Measurements from ENCODE around the gene TERF2IP. TPM values are rescaled to one million over a fixed set of nuclear protein-coding genes. Genes with fewer than 3 reads are reported as not detected.

TERF2IP gene
- total and polyA plus RNA-seq, 2 of the 13 experiments (the other 11 are each of a cell fraction or from before 2014, with no cell fraction given) = 26.4 to 50.2 TPM

DNA sequence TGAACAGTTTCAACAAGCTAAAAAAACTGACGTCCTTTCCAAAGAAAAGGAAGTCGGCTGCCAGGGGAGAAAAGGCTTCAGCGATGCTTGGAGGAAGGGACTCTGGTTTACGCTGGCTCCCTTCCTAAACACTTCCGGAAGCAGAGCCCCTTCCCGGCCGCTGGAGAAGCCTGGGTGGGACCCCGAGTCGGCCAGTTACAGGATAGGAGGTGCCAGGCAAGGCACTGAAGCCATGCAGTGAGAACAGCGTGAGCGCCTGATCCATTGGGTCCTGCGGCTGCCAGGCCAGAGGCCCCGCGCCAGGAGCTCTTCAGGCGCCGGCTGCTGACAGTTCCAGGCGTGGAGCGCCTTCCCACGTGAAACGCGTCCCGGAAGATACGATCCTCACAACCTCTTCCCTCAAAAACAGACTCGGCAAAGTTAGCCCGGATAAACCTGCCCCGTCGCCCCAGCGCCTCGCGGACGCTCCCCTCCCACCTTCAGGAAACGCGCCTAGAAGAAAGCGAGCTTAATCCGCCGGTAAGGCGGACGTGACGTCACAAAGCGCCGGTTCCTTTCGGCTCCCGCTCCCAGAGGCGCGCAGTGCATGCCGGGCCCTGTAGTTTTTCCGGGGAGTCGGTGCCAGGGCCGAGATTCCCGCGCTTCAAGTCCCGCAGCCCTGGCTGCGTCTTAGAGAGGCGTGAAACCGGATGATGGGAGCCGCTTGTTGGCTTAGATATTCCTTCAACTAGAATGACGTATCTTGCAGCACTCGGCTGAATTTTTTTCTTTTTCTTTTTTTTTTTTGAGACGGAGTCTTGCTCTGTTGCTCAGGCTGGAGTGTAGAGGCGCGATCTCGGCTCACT, 24.6 kb upstream of the TERF2IP start, which contains the start of gene ADAT1 (continued):
- TF ChIP-seq ZNF552 (CRISPR knock-in tag; IDR thresholded peaks at IDR 0.05; ENCODE audit: borderline replicate concordance) = peak; percentile 86; the same call in 1 of the 2 replicates
- no peak for TF ChIP-seq SRF (IDR thresholded peaks at IDR 0.05; ENCODE audit: low read depth, low read length)
- no peak for TF ChIP-seq FLYWCH1 (CRISPR knock-in tag; IDR thresholded peaks at IDR 0.05)
- TF ChIP-seq, protein P1, sequence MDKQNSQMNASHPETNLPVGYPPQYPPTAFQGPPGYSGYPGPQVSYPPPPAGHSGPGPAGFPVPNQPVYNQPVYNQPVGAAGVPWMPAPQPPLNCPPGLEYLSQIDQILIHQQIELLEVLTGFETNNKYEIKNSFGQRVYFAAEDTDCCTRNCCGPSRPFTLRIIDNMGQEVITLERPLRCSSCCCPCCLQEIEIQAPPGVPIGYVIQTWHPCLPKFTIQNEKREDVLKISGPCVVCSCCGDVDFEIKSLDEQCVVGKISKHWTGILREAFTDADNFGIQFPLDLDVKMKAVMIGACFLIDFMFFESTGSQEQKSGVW (CRISPR knock-in tag; IDR thresholded peaks at IDR 0.05; ENCODE audit: borderline replicate concordance) = no peak
- no peak; the same call in 1 of the 2 replicates for TF ChIP-seq ZBTB20 (CRISPR knock-in tag; IDR thresholded peaks at IDR 0.05; ENCODE audit: borderline replicate concordance, low read depth)
- peak; percentile 88 to 89 for TF ChIP-seq POLR2A (IDR thresholded peaks at IDR 0.05; ENCODE audit: insufficient read depth in 1 of 2, low read depth in 2 of 2, low read length in 2 of 2)
- TF ChIP-seq KDM1A (CRISPR knock-in tag; IDR thresholded peaks at IDR 0.05) = no peak; the same call in 1 of the 2 replicates
- TF ChIP-seq, protein P2, sequence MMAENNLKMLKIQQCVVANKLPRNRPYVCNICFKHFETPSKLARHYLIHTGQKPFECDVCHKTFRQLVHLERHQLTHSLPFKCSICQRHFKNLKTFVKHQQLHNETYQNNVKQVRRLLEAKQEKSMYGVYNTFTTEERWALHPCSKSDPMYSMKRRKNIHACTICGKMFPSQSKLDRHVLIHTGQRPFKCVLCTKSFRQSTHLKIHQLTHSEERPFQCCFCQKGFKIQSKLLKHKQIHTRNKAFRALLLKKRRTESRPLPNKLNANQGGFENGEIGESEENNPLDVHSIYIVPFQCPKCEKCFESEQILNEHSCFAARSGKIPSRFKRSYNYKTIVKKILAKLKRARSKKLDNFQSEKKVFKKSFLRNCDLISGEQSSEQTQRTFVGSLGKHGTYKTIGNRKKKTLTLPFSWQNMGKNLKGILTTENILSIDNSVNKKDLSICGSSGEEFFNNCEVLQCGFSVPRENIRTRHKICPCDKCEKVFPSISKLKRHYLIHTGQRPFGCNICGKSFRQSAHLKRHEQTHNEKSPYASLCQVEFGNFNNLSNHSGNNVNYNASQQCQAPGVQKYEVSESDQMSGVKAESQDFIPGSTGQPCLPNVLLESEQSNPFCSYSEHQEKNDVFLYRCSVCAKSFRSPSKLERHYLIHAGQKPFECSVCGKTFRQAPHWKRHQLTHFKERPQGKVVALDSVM (CRISPR knock-in tag; IDR thresholded peaks at IDR 0.05) = no peak
- TF ChIP-seq RBAK (CRISPR knock-in tag; IDR thresholded peaks at IDR 0.05) = no peak
- TF ChIP-seq ZNF17 (CRISPR knock-in tag; IDR thresholded peaks at IDR 0.05) = no peak
- no peak for TF ChIP-seq NCOA5 (CRISPR knock-in tag; IDR thresholded peaks at IDR 0.05)
- peak; percentile 75 for TF ChIP-seq TAF1 (CRISPR knock-in tag; IDR thresholded peaks at IDR 0.05)
- TF ChIP-seq FIP1L1 (IDR thresholded peaks at IDR 0.05; ENCODE audit: borderline replicate concordance, insufficient read depth, low read depth, low read length) = no peak; the same call in 1 of the 2 replicates
- TF ChIP-seq ZSCAN31 (CRISPR knock-in tag; IDR thresholded peaks at IDR 0.05; ENCODE audit: low read depth) = peak; percentile 88
- TF ChIP-seq MYNN (CRISPR knock-in tag; IDR thresholded peaks at IDR 0.05; ENCODE audit: low read depth) = no peak; the same call in none of the 2 replicates
- TF ChIP-seq NFRKB (IDR thresholded peaks at IDR 0.05) = no peak
- 0 out of 2 replicates have a peak, but pooled peaks have one; percentile 23 for TF ChIP-seq ZC3H13 (CRISPR knock-in tag; IDR thresholded peaks at IDR 0.05)
- TF ChIP-seq, protein P3, sequence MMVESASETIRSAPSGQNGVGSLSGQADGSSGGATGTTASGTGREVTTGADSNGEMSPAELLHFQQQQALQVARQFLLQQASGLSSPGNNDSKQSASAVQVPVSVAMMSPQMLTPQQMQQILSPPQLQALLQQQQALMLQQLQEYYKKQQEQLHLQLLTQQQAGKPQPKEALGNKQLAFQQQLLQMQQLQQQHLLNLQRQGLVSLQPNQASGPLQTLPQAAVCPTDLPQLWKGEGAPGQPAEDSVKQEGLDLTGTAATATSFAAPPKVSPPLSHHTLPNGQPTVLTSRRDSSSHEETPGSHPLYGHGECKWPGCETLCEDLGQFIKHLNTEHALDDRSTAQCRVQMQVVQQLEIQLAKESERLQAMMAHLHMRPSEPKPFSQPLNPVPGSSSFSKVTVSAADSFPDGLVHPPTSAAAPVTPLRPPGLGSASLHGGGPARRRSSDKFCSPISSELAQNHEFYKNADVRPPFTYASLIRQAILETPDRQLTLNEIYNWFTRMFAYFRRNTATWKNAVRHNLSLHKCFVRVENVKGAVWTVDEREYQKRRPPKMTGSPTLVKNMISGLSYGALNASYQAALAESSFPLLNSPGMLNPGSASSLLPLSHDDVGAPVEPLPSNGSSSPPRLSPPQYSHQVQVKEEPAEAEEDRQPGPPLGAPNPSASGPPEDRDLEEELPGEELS (CRISPR knock-in tag; IDR thresholded peaks at IDR 0.05) = no peak; the same call in 1 of the 2 replicates
- peak; percentile 19; the same call in 1 of the 2 replicates for TF ChIP-seq NKX3-1 (CRISPR knock-in tag; IDR thresholded peaks at IDR 0.05)
- TF ChIP-seq BRCA1 (CRISPR knock-in tag; IDR thresholded peaks at IDR 0.05) = no peak; the same call in 1 of the 2 replicates
- no peak for TF ChIP-seq FOXK2 (IDR thresholded peaks at IDR 0.05)
- no peak for TF ChIP-seq ZNF761 (CRISPR knock-in tag; conservative IDR thresholded peaks at IDR 0.05)
- TF ChIP-seq ZNF263 (CRISPR knock-in tag; IDR thresholded peaks at IDR 0.05) = no peak
- no peak for TF ChIP-seq SMC3 (IDR thresholded peaks at IDR 0.05; ENCODE audit: low read length)
- TF ChIP-seq STAT5B (CRISPR knock-in tag; IDR thresholded peaks at IDR 0.05) = 0 out of 2 replicates have a peak, but pooled peaks have one; percentile 18
- TF ChIP-seq, protein P4, sequence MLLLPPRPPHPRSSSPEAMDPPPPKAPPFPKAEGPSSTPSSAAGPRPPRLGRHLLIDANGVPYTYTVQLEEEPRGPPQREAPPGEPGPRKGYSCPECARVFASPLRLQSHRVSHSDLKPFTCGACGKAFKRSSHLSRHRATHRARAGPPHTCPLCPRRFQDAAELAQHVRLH (CRISPR knock-in tag; IDR thresholded peaks at IDR 0.05; ENCODE audit: borderline replicate concordance, low read depth) = peak; percentile 91; the same call in 1 of the 2 replicates
- no peak for TF ChIP-seq RELA (CRISPR knock-in tag; IDR thresholded peaks at IDR 0.05)

Measured in HepG2 (cell line).